Tibial nerve (tissue), 3 donors: Measurements from ENCODE around the gene FAM50B.

ENCODE experiments used
- CTCF ChIP-seq, 5 experiments: fragments of 200-600 bp in 3 of 5; fragments of 450-650 bp in 2 of 5; sonication (generic) in 3 of 5; IDR thresholded peaks; one replicate each; pipeline ENCODE4 v1.5.1; 2016 to 2019; ENCODE audit warnings: antibody characterized with exemption in 5 of 5, mild to moderate bottlenecking in 3 of 5, moderate library complexity in 2 of 5
- POLR2A ChIP-seq, 2 donors: fragments of 450-650 bp; IDR thresholded peaks; one replicate each; pipeline ENCODE4 v1.6.1; 2017; ENCODE audit warnings: antibody characterized with exemption in 2 of 2, mild to moderate bottlenecking in 2 of 2, moderate library complexity in 2 of 2

- no peak for TF ChIP-seq CTCF (IDR thresholded peaks at IDR 0.05)
- no peak for TF ChIP-seq POLR2A (IDR thresholded peaks at IDR 0.05)
Measured at GRCh38 chr6:3865463-3865862, 16.3 kb downstream of the FAM50B start.
